Coronary artery (tissue), 2 donors: ENCODE measurements around the gene TSSC4.

Experiments used
- DNase-seq: peaks from one replicate; pipeline ENCODE4 v3.0.0-alpha.2; 2017; ENCODE audit warnings: low spot score
- H3K27ac ChIP-seq, 2 donors: fragments of 200-600 bp; sonication (generic); one replicate each; pipeline ENCODE4 v1.5.1; 2016 to 2019
- H3K4me3 ChIP-seq: fragments of 200-600 bp; sonication (generic); 2 replicates; pipeline ENCODE4 v1.5.1; 2016; ENCODE audit warnings: mild to moderate bottlenecking, moderate library complexity
- TF ChIP-seq, protein P1 (sequence below): fragments of 200-600 bp; sonication (generic); IDR thresholded peaks from one replicate; pipeline ENCODE4 v1.5.1; 2019; ENCODE audit warnings: antibody characterized with exemption

The TSSC4 gene

DNA sequence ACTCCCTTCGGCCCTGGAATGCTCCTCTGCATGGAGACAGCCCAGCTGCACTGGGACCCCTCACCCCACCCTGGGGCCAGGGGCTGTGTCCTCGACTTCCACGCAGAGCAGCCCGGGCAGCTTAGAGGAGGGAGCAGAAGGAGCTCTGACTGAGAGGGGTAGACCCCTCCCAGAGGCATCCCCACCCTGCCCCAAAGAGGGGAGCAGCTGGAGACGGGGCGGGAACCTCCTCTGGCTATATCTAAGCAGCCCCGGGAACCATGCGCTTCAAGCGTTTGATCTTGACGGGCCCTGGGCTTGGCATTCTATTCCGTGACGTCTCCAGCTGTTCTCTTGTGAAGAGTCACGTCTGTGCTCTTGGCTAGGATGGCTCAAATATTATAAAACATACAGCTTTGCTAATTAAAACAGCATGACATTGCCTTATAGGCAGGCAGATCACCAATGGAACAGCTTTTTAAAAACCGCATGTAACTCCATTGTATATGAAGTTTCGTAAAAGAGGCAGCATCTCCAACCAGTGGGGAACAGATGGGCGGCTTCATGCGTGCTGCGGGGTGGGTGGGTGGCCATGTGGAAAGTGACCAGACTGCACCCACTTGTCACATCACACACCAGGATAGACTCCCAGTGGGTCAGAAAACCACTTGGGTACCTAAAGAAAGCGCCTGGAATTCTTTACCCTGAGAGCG, 51.9 kb downstream of the TSSC4 start:
- H3K27ac ChIP-seq = no peak overlapping the region
- no peak for DNase-seq
- TF ChIP-seq, protein P1, sequence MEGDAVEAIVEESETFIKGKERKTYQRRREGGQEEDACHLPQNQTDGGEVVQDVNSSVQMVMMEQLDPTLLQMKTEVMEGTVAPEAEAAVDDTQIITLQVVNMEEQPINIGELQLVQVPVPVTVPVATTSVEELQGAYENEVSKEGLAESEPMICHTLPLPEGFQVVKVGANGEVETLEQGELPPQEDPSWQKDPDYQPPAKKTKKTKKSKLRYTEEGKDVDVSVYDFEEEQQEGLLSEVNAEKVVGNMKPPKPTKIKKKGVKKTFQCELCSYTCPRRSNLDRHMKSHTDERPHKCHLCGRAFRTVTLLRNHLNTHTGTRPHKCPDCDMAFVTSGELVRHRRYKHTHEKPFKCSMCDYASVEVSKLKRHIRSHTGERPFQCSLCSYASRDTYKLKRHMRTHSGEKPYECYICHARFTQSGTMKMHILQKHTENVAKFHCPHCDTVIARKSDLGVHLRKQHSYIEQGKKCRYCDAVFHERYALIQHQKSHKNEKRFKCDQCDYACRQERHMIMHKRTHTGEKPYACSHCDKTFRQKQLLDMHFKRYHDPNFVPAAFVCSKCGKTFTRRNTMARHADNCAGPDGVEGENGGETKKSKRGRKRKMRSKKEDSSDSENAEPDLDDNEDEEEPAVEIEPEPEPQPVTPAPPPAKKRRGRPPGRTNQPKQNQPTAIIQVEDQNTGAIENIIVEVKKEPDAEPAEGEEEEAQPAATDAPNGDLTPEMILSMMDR = no peak
- H3K4me3 ChIP-seq = no peak overlapping the region

DNA sequence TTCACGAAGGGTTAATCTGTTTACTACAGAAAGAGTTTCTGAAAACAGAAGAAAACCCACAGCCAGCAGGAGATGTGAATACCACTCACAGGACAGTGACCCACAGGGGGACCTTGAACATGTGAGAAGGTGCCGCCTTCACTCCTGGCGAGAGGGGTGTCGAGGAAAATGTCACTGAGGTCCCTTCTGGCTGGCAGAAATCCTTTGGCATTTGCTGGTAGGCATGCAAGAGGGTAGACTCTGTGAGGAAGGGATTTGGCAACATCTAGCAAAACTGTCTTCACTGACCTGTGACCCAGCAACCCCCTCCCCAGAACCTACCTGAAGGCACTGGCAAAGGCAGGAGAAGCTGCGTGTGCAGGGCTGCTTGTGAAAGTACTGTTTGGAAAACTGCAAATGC, 52.9 kb downstream of the TSSC4 start:
- no peak for DNase-seq
- no peak overlapping the region for H3K4me3 ChIP-seq
- H3K27ac ChIP-seq = no peak overlapping the region
- TF ChIP-seq, protein P1 = no peak
